ENCODE results near the gene UFM1.

GRCh38 chr13:38338089-38338488 is 11.6 kb upstream of the UFM1 start:
- TF ChIP-seq EZH2 (IDR thresholded peaks at IDR 0.05) (no peak), POLR2AphosphoS5 (IDR thresholded peaks at IDR 0.05; ENCODE audit: borderline replicate concordance, low read depth, low read length) (no peak), FOXP2 (optimal IDR thresholded peaks at IDR 0.05; ENCODE audit: control extremely low read depth, extremely low read length, insufficient read depth) (no peak)
